HG03571 (cell line): ENCODE results near the gene NAA35.
"Not testable (repeated sequence)": the region's sequence is repeated elsewhere in the genome, so short reads cannot be mapped to it uniquely, and the experiment has no call there.

Experiments
- ATAC-seq: cut with Tn5 transposase; IDR thresholded peaks from one replicate; pipeline ENCODE4 v1.9.1; 2021; ENCODE audit not compliant: unreplicated experiment

Gene NAA35

GRCh38 chr9:85940832-85941621, at the start of gene NAA35:
Gene NAA35 (plus strand): TSS chr9:85941146. CDS start chr9:85942160, 1,014 bp downstream.
- peak; percentile 82 for ATAC-seq

GRCh38 chr9:85892401-85892800, 48.5 kb upstream of the NAA35 start:
- ATAC-seq, result no peak

- ATAC-seq, result no peak
Measured at GRCh38 chr9:85895685-85896084, 45.3 kb upstream of the NAA35 start.

GRCh38 chr9:85897848-85898247, 43.1 kb upstream of the NAA35 start:
- ATAC-seq, result no peak

- no peak for ATAC-seq
Measured at GRCh38 chr9:85898332-85898731, 42.6 kb upstream of the NAA35 start.

- ATAC-seq, result no peak
Measured at GRCh38 chr9:85899388-85899787, 41.6 kb upstream of the NAA35 start.

GRCh38 chr9:85900504-85901201, 40.3 kb upstream of the NAA35 start:
- ATAC-seq, result no peak

- ATAC-seq, result no peak
Measured at GRCh38 chr9:85904975-85905374, 36.0 kb upstream of the NAA35 start.

- no peak for ATAC-seq
Measured at GRCh38 chr9:85905957-85906356, 35.0 kb upstream of the NAA35 start.

- no peak for ATAC-seq
Measured at GRCh38 chr9:85909390-85909789, 31.6 kb upstream of the NAA35 start.

- ATAC-seq, result no peak
Measured at GRCh38 chr9:85914108-85914507, 26.8 kb upstream of the NAA35 start.

GRCh38 chr9:85917756-85918155, 23.2 kb upstream of the NAA35 start:
- ATAC-seq, result no peak

GRCh38 chr9:85925493-85925892, 15.5 kb upstream of the NAA35 start:
- no peak for ATAC-seq

GRCh38 chr9:85927076-85927475, 13.9 kb upstream of the NAA35 start:
- ATAC-seq, result no peak

- no peak for ATAC-seq
Measured at GRCh38 chr9:85931495-85931894, 9.5 kb upstream of the NAA35 start.

- ATAC-seq, result not testable (repeated sequence)
Measured at GRCh38 chr9:85935950-85936349, 5.0 kb upstream of the NAA35 start.

- no peak for ATAC-seq
Measured at GRCh38 chr9:85940275-85940831, 593 bp upstream of the NAA35 start.

GRCh38 chr9:85941622-85941940, 635 bp downstream of the NAA35 start:
- ATAC-seq, result no peak

- no peak for ATAC-seq
Measured at GRCh38 chr9:85941966-85942912, 1.3 kb downstream of the NAA35 start.

- ATAC-seq, result no peak
Measured at GRCh38 chr9:85942913-85943709, 2.2 kb downstream of the NAA35 start.
